Measurements from ENCODE around the gene TSKU. TPM values are rescaled to one million over a fixed set of nuclear protein-coding genes. Genes with fewer than 3 reads are reported as not detected.
"Not testable (repeated sequence)": the region's sequence is repeated elsewhere in the genome, so short reads cannot be mapped to it uniquely, and the experiment has no call there.

Gene TSKU, protein sequence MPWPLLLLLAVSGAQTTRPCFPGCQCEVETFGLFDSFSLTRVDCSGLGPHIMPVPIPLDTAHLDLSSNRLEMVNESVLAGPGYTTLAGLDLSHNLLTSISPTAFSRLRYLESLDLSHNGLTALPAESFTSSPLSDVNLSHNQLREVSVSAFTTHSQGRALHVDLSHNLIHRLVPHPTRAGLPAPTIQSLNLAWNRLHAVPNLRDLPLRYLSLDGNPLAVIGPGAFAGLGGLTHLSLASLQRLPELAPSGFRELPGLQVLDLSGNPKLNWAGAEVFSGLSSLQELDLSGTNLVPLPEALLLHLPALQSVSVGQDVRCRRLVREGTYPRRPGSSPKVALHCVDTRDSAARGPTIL
- total RNA-seq: 10 to 100 TPM; 12.1 to 95.3 (median 23.0) TPM

DNA sequence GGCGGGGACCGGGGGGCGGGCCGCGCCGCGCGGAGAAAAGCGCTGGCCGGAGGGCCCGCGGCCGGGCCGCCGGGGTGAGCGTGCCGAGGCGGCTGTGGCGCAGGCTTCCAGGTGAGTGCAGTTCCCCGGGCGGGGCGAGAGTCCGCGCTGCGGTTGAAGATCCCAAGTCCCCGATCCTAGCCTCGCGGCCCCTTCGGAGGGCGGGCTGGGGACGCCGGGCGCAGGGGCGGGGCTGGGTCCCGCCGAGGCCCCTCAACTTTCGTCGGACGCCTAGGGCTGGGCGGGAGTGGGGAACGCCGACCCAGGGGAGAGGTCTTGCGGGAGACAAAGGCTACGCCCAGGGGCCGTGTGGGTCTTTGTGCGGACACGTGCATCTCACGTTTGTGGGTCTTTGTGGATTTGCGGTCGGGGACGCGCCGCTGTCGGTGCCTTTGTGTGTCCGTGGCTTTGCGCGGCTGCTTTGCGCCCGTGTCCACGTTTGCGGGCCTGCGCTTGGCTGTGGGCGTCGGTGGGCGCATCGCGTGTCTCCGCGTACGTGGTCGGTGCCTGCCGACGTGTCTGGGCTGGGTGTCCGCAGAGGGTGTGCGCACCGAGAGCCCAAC is at the start of gene TSKU:
TSS of gene TSKU (plus strand) at position 63 of the 602 bp plus-strand sequence. CDS start 12,261 bp downstream, outside the sequence.
- in situ Hi-C loops (cut with MboI; ENCODE audit: low pct_unique_long_range_greater_than_20kb in 2 of 9, low sequenced_read_pairs in 9 of 9, unreplicated experiment in 9 of 9): loop anchor here in 1 of 9 experiments (10.0 kb wide), 1 partner anchor 49 kb away; no protein-coding TSS in a partner anchor
- WGBS, 10 experiments: no CpG with 5 or more reads among the region's 76 CpGs
- peak; percentile 5 to 47 (median 34) for ATAC-seq (replicated peaks in 6 of 8)
- peaks cover 37 to 38% of the 10 kb centered on the region in 2 donors for H3K4me1 ChIP-seq (replicated peaks in 1 of 2)
- H3K4me3 ChIP-seq: peak within 1 kb of the TSS; percentile 70 to 92 (median 81)
- peak within 1 kb of the TSS; percentile 93 for H3K27ac ChIP-seq

DNA sequence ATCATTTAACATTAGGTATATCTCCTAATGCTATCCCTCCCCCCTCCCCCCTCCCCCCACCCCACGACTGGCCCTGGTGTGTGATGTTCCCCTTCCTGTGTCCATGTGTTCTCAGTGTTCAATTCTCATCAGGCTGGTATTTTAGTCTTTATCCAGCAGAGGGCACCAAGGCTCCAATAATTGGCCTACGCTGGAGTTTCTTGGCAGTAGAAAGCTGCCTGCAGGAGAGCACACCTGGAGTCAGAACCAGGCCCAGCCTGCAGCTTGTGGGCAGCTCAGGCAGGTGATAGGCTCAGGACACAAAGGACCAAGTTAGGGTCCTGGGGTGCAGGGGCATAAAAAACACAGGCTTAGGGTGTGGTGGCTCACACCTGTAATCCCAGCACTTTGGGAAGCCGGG is 49.2 kb upstream of the TSKU start:
- ATAC-seq (replicated peaks in 6 of 8): peak; percentile 73 to 92 (median 80)
- in situ Hi-C loops (cut with MboI; ENCODE audit: low pct_unique_long_range_greater_than_20kb in 2 of 9, low sequenced_read_pairs in 9 of 9, unreplicated experiment in 9 of 9): loop anchor here in 5 of 9 experiments (10.0 to 25.0 kb wide), 3 partner anchors 51 to 303 kb away; partner anchors contain the start of genes B3GNT6 (in 4 of the 5) and TSKU (in 1 of the 5)
- not testable (repeated sequence) for H3K4me3 ChIP-seq, H3K27ac ChIP-seq
- peaks cover 15 to 19% of the 10 kb centered on the region in 2 donors for H3K4me1 ChIP-seq (replicated peaks in 1 of 2)
- WGBS, 10 experiments: 50 to 100% (median 67%) methylated on average over 1 of the region's 3 CpGs; no CpG with 5 or more reads in 7 of the 10 experiments

- peaks cover 15 to 19% of the 10 kb centered on the region in 2 donors for H3K4me1 ChIP-seq (replicated peaks in 1 of 2)
- H3K27ac ChIP-seq: no peak overlapping the region
- WGBS, 10 experiments: 30 to 90% (median 61%) methylated on average over 2 to 10 of the region's 12 CpGs; no CpG with 5 or more reads in 1 of the 10 experiments
- peak in 5 of 8 experiments; percentile 22 to 62 (median 44) for ATAC-seq (replicated peaks in 6 of 8)
- no peak overlapping the region for H3K4me3 ChIP-seq
- in situ Hi-C loops (cut with MboI; ENCODE audit: low pct_unique_long_range_greater_than_20kb in 2 of 9, low sequenced_read_pairs in 9 of 9, unreplicated experiment in 9 of 9): loop anchor here in 5 of 9 experiments (10.0 to 25.0 kb wide), 3 partner anchors 50 to 303 kb away; partner anchors contain the start of genes B3GNT6 (in 4 of the 5) and TSKU (in 1 of the 5)
These were observed 48.4 kb upstream of the TSKU start for GRCh38 chr11:76734456-76735420.

GRCh38 chr11:76735841-76736240 is 47.3 kb upstream of the TSKU start:
- ATAC-seq (replicated peaks in 6 of 8): peak in 4 of 8 experiments; percentile 31 to 48 (median 38)
- no peak overlapping the region for H3K27ac ChIP-seq
- WGBS, 10 experiments: 64 to 100% (median 66%) methylated on average over 1 to 9 of the region's 13 CpGs; no CpG with 5 or more reads in 4 of the 10 experiments
- peaks cover 15 to 19% of the 10 kb centered on the region in 2 donors for H3K4me1 ChIP-seq (replicated peaks in 1 of 2)
- in situ Hi-C loops (cut with MboI; ENCODE audit: low pct_unique_long_range_greater_than_20kb in 2 of 9, low sequenced_read_pairs in 9 of 9, unreplicated experiment in 9 of 9): loop anchor here in 5 of 9 experiments (10.0 to 25.0 kb wide), 3 partner anchors 49 to 301 kb away; partner anchors contain the start of genes B3GNT6 (in 4 of the 5) and TSKU (in 1 of the 5)
- no peak overlapping the region for H3K4me3 ChIP-seq

GRCh38 chr11:76736266-76736665 is 46.9 kb upstream of the TSKU start:
- in situ Hi-C loops (cut with MboI; ENCODE audit: low pct_unique_long_range_greater_than_20kb in 2 of 9, low sequenced_read_pairs in 9 of 9, unreplicated experiment in 9 of 9): loop anchor here in 5 of 9 experiments (10.0 to 25.0 kb wide), 3 partner anchors 49 to 301 kb away; partner anchors contain the start of genes B3GNT6 (in 4 of the 5) and TSKU (in 1 of the 5)
- 70 to 100% (median 92%) methylated on average over 2 to 4 of the region's 4 CpGs; no CpG with 5 or more reads in 3 of the 10 experiments for WGBS, 10 experiments
- no peak overlapping the region for H3K27ac ChIP-seq
- no peak for ATAC-seq (replicated peaks in 6 of 8)
- no peak overlapping the region for H3K4me3 ChIP-seq
- peaks cover 15 to 19% of the 10 kb centered on the region in 2 donors for H3K4me1 ChIP-seq (replicated peaks in 1 of 2)

DNA sequence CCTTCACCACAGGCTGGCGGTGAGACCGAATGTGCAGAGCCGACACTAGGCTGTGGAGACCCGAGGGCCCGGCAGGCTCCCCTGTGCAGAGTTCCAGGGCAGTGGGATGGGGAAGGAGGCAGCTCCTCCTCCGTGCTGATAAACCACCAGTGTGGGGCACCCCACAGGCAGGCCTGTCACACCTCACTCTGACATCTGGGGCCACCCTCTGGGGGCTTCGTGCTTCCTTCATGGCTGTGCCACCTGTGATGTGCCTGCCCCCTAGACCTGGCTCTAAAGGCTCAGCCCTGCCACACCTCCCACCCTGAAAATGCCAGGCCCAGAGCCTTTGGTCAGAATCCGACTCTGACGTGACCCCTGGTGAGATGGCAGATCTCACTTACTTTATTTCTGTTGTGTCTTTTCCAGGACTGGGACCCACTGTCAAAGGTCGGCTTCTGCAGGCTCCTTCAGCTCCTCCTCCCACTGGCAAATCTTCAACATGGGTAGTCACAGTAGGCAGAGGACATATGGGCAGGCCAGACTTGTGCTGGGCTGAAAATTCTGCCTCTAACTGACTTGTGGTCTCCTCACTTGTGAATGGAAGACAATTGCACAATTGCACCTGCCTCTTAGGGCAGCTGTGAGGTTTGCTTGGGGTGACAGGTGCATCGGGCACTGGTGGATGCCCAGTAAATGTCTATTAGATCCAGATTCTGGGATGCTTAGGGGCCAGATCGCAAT is 46.2 kb upstream of the TSKU start:
- in situ Hi-C loops (cut with MboI; ENCODE audit: low pct_unique_long_range_greater_than_20kb in 2 of 9, low sequenced_read_pairs in 9 of 9, unreplicated experiment in 9 of 9): loop anchor here in 5 of 9 experiments (10.0 to 25.0 kb wide), 3 partner anchors 48 to 300 kb away; partner anchors contain the start of genes B3GNT6 (in 4 of the 5) and TSKU (in 1 of the 5)
- WGBS, 10 experiments: 67 to 100% (median 90%) methylated on average over 1 to 8 of the region's 12 CpGs; no CpG with 5 or more reads in 1 of the 10 experiments

GRCh38 chr11:76738618-76739240 is 44.4 kb upstream of the TSKU start:
- in situ Hi-C loops (cut with MboI; ENCODE audit: low pct_unique_long_range_greater_than_20kb in 2 of 9, low sequenced_read_pairs in 9 of 9, unreplicated experiment in 9 of 9): loop anchor here in 5 of 9 experiments (10.0 to 25.0 kb wide), 3 partner anchors 46 to 299 kb away; partner anchors contain the start of genes B3GNT6 (in 4 of the 5) and TSKU (in 1 of the 5)
- ATAC-seq (replicated peaks in 6 of 8): peak in 2 of 8 experiments; percentile 42 to 74
- Histone ChIP-seq H3K4me3 (no peak overlapping the region), H3K4me1 (replicated peaks in 1 of 2) (peaks cover 15 to 19% of the 10 kb centered on the region in 2 donors), H3K27ac (no peak overlapping the region)
- WGBS, 10 experiments: 76 to 100% (median 87%) methylated on average over 2 to 8 of the region's 8 CpGs; no CpG with 5 or more reads in 2 of the 10 experiments

More for the DNA sequence above, 46.2 kb upstream of the TSKU start:
- no peak for ATAC-seq (replicated peaks in 6 of 8)
- Histone ChIP-seq H3K4me1 (replicated peaks in 1 of 2) (peaks cover 15 to 19% of the 10 kb centered on the region in 2 donors), H3K27ac (no peak overlapping the region), H3K4me3 (no peak overlapping the region)

DNA sequence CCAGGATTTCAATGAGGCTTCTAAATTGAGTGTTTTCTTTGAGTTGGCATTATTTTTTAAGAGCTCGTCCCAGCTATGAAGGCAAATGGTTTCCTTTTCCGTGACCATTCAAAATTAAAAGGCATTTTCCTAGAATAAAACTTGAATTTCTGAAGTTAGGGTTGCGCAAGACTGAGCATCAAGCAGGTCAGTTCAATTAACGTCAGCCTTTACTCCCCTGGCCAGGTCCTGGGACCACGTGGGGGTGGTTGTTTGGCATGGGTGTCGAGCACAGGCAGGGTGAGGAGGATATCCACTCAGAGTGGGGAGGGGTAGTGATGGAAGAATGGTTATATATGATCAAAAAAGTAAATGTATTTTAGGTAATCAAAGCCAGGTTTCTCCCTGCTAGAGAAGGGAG is 43.4 kb upstream of the TSKU start:
- Histone ChIP-seq H3K27ac (no peak overlapping the region), H3K4me1 (replicated peaks in 1 of 2) (peaks cover 15 to 17% of the 10 kb centered on the region in 2 donors)
- in situ Hi-C loops (cut with MboI; ENCODE audit: low pct_unique_long_range_greater_than_20kb in 2 of 9, low sequenced_read_pairs in 9 of 9, unreplicated experiment in 9 of 9): loop anchor here in 5 of 9 experiments (10.0 to 25.0 kb wide), 3 partner anchors 45 to 298 kb away; partner anchors contain the start of genes B3GNT6 (in 4 of the 5) and TSKU (in 1 of the 5)

GRCh38 chr11:76740772-76741171 is 42.4 kb upstream of the TSKU start:
- ATAC-seq (replicated peaks in 6 of 8): peak in 2 of 8 experiments; percentile 23 to 61
- Histone ChIP-seq H3K4me3 (no peak overlapping the region), H3K27ac (no peak overlapping the region), H3K4me1 (replicated peaks in 1 of 2) (peaks cover 5 to 8% of the 10 kb centered on the region in 2 donors)
- 33 to 94% (median 77%) methylated on average over 1 to 5 of the region's 5 CpGs for WGBS, 10 experiments
- in situ Hi-C loops (cut with MboI; ENCODE audit: low pct_unique_long_range_greater_than_20kb in 2 of 9, low sequenced_read_pairs in 9 of 9, unreplicated experiment in 9 of 9): loop anchor here in 5 of 9 experiments (25.0 kb wide), 2 partner anchors 172 to 297 kb away; partner anchors contain the start of gene B3GNT6 (in 4 of the 5)

More for the DNA sequence above, 43.4 kb upstream of the TSKU start:
- no peak overlapping the region for H3K4me3 ChIP-seq
- WGBS, 10 experiments: 26 to 94% (median 84%) methylated on average over 2 to 6 of the region's 6 CpGs; no CpG with 5 or more reads in 1 of the 10 experiments
- ATAC-seq (replicated peaks in 6 of 8): no peak

GRCh38 chr11:76742902-76743301 is 40.3 kb upstream of the TSKU start:
- no peak overlapping the region for H3K4me3 ChIP-seq
- H3K4me1 ChIP-seq (replicated peaks in 1 of 2): no peaks in the 10 kb centered on the region
- 23 to 84% (median 56%) methylated on average over 1 to 4 of the region's 4 CpGs for WGBS, 10 experiments
- in situ Hi-C loops (cut with MboI; ENCODE audit: low pct_unique_long_range_greater_than_20kb in 2 of 9, low sequenced_read_pairs in 9 of 9, unreplicated experiment in 9 of 9): loop anchor here in 5 of 9 experiments (25.0 kb wide), 2 partner anchors 169 to 294 kb away; partner anchors contain the start of gene B3GNT6 (in 4 of the 5)
- peak in 2 of 8 experiments; percentile 36 to 67 for ATAC-seq (replicated peaks in 6 of 8)
- no peak overlapping the region for H3K27ac ChIP-seq
